HG03378 (cell line): ENCODE measurements around the gene TMEM135.
"Not testable (repeated sequence)": the region's sequence is repeated elsewhere in the genome, so short reads cannot be mapped to it uniquely, and the experiment has no call there.

ENCODE experiments used
- ATAC-seq: cut with Tn5 transposase; IDR thresholded peaks from one replicate; pipeline ENCODE4 v1.9.1; 2021; ENCODE audit warnings: mild to moderate bottlenecking, moderate library complexity; ENCODE audit not compliant: unreplicated experiment

TMEM135 gene

DNA sequence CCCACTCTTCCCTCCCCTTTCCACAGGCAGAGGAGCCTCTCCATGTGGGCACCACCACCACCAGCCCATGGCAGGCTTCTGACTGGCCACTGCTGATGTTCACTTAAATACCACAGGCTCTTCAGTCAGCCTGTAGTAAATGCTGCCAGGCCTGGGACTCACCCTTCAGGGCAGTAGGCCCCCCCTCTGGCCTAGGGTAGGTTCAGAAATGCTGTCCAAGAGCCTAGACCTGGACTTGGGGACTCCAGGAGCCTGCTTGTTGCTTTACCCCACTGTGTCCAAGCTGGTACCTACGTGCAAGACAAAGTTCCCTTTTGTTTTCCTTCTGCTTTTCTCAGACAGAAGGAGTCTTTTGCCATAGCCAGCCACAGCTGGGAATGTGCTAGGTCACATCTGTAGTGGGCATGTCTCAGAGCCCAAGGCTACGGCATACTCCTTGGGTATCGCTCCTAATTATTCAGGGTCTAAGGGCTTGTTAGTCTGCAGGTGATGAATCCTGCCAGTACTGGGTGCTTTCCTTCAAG lies 38.6 kb downstream of the TMEM135 start:
- ATAC-seq, result no peak

DNA sequence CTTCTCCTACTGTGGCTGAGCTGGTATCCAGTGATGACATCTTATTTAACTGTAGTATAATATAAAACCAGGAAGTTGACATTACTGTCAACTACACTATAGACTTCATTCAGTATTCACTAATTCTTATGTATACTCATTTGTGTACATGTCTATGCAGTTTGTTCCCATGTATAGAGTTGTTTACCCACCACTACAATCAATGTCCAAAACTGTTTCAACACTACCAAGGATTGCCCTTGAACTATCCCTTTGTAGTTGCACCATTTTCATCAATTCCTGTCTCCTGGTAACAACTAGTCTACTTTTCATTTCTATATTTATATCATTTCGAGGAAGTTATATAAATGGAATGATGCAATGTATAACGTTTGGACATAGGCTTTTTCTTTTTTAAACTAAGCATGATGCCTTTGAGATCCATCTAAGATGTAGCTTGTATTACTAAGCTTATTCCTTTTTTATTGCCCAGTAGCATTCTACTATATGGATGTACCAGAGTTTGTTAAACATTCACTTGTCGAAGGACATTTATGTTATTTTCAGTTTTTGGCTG lies 39.2 kb downstream of the TMEM135 start:
- ATAC-seq, result no peak

- ATAC-seq, result peak; percentile 66
These were observed 43.6 kb downstream of the TMEM135 start for GRCh38 chr11:87081358-87081757.

DNA sequence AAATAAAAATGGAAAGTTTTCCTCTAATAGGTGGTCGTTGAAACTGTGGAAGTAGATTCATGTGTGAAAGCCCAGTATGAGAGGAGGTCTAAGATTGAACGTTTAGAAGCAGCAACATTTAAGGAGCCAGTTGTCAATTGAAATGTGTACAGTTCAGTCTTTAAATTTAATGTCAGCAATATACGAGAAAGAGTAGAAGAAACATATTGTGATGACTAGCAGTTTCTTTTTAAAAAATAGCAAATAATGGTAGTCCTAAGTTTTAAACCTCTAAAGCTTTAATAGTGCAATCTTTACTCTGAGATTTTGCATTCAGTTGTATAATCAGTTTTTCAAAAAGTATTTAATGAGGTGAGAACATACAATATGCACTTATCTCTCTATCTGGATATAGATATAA lies 44.9 kb downstream of the TMEM135 start:
- ATAC-seq, result no peak

- no peak for ATAC-seq
These were observed 45.3 kb downstream of the TMEM135 start for GRCh38 chr11:87083029-87083428.

DNA sequence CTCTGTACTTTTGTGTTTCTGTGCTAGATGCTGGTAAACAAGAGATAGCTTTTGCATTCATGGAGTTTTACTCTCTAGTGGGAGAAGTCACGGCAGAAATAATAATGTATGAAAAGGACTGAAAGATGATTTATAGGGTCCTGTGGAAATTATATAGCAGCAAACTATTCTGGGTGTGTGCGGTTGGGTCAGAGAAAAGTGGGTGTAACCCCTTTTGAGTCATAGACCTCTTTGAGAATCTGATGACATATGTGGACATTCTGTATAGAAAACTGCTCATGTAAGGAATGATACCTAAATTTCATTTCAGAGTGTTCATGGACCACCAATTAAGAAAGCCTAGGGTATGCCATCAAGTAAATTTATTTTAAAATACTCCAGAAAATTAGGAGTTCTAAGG lies 54.4 kb downstream of the TMEM135 start:
- ATAC-seq, result no peak

DNA sequence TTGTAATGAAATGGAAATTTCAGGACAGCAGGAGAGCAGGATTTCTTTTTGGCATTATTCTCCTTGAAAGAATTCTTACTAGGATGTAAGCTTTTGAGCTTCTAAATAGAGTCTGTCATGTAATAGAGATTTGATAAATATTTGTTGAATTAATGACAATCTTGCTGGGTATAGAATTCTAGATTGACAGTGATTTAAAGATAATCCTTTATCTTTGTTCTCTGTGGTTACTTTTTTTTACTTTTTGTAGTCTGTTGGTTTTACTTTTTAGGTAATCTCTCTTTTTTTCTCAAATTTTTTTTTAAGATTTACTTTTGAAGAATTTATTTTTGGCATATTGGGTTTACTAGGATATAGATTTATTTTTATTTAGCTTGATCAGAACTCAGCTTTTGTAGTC lies 54.8 kb downstream of the TMEM135 start:
- no peak for ATAC-seq

DNA sequence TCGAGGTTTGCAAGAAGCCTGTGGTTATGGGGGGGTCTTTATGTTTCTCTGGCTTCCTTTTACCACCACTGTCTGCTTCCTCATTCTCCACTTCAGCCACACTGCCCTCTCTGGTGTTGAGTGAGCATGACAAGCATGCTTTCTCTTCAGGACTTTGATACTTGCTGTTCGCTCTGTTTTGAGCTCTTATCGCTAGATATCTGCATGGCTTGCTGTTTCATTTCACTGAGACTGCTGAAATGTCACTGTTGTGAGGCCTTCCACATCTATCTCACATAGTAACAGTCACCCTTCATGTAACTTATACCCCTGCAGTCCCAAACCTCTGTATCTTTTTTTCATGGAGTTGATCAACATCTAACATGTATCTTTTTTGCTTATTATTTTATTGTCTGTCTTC lies 59.8 kb downstream of the TMEM135 start:
- ATAC-seq, result peak; percentile 89

DNA sequence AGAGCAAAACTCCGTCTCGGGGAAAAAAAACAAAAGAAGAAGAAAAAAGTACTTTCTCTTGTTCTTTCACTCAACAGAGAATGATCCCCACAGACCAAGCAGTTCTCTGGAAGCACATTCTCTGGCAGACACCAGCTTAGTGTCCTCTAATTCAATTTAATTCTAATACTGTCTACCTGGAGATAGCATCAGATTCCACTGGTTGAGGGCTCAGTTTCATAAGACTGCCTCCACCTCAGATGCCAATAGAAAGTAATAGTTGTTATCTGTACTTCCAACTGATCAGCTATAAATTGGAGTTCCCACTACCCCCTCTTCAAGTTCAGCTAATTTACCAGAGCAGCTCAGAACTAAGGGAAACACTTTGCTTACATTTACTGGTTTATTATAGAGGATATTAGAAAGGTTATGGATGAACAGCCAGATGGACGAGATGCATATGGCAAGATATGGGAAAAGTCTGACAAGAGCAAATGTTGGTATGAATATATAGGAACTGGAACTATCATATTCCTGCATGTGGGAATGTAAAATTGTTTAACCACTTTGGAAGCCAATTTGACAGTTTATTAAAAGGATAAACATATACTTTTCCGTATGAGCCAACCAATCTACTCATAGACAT lies 64.3 kb downstream of the TMEM135 start:
- ATAC-seq, result no peak

GRCh38 chr11:87105826-87106225 lies 68.1 kb downstream of the TMEM135 start:
- ATAC-seq, result not testable (repeated sequence)

DNA sequence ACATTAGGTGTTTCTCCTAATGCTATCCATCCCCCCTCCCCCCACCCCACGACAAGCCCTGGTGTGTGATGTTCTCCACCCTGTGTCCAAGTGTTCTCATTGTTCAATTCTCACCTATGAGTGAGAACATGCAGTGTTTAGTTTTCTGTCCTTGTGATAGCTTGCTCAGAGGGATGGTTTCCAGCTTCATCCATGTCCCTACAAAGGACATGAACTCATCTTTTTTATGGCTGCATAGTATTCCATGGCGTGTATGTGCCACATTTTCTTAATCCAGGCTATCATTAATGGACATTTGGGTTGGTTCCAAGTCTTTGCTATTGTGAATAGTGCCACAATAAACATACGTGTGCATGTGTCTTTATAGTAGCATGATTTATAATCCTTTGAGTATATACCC lies 69.6 kb downstream of the TMEM135 start:
- ATAC-seq, result not testable (repeated sequence)

- ATAC-seq, result no peak
These were observed 72.9 kb downstream of the TMEM135 start for GRCh38 chr11:87110443-87111131.

GRCh38 chr11:87114093-87114492 lies 76.4 kb downstream of the TMEM135 start:
- no peak for ATAC-seq

DNA sequence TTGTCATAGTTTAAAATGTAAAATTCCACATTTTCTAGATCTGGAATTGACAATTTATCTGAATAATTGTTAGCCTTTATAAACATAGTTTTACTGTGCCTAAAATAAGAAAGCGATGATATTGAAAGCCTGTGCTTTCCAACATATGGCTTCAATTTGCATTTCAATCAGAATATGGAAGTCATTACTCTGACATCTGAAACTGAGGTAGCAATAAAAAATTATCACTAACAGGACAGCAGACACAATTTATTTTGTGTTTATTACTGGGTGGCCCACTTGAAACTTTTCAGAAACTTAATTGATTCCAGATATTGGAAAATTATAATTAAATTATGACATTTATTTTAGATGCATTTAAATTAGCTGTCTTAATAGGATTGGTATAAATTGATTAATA lies 78.5 kb downstream of the TMEM135 start:
- ATAC-seq, result no peak

- ATAC-seq, result no peak
These were observed 83.2 kb downstream of the TMEM135 start for GRCh38 chr11:87120937-87121336.

DNA sequence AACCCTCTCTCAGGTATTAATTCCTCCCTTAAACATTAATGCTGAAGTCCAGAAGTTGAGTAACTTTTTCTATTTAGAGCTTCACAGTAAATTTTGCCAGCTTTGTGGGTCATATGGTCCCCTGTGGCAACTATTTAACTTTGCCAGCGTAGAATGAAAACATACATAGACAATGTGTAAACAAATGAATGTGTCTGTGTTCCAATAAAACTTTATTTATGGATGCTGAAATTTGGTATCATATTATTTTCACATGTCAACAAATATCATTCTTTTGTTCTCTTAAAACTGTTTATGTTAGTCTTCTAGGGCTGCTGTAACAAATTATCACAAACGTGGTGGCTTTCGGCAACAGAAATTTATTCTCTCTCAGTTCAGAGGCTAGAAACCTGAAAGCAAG lies 85.1 kb downstream of the TMEM135 start:
- no peak for ATAC-seq

GRCh38 chr11:87125257-87125656 lies 87.5 kb downstream of the TMEM135 start:
- no peak for ATAC-seq

DNA sequence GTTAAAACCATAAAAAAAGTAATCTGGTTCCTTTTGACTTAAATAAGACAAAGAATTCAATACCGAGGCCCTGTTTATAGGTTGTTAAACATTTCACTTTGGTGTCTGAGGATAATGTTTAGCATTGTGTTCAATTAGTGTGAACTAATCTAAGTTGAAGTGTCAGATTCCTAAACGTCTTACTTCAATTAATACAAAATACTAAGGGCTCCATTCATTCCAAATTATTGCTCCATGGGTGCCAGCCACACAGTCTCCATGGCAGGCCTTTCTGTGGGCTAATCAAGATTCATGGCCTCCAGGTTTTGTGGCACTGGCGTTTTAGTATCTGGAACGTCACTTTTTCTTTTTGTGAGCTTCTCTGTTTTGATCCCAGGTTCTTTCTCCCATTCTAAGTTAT lies 89.4 kb downstream of the TMEM135 start:
- ATAC-seq, result no peak

DNA sequence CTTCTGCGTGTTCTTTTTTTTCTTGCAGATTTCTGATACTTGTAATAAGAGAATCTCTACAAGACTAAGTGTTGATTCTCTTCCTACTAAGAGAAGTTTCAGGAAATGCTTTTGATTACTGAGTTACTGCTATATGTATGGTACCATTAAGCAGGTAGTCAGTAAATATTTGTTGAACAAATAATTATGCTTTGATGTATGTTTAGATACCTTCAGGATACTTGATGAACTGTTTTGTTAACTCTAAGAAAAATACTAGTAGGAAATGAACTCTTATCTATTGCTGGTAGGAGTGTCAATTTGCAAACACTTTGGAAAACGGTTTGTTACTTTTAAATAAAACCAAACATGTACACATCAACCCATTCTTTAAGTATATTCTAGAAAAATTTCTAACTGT lies 90.6 kb downstream of the TMEM135 start:
- no peak for ATAC-seq

DNA sequence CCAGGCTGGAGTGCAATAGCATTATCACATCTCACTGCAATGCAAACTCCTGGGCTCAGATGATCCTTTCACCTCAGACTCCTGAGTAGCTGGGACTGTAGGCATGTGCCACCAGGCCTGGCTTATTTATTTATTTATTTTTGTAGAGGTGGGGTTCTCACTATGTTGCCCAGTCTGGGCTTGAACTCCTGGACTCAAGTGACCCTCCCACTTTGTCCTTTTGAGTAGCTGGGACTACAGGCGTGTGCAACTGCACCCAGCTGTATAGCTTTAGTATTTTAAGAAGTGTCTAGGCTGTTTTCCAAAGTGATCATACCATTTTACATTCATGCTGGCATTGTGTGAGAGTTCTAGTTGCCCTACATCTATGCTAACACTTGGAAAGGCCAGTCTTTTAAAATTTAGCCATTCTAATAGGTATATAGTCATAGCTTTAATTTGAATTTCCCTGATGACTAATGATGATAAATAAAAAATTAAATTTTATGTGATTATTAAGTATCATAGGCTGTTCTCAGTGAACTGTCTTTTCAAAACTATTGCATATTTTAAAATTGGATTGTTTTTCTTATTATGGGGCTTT lies 96.9 kb downstream of the TMEM135 start:
- ATAC-seq, result no peak

GRCh38 chr11:87136236-87136635 lies 98.5 kb downstream of the TMEM135 start:
- no peak for ATAC-seq

DNA sequence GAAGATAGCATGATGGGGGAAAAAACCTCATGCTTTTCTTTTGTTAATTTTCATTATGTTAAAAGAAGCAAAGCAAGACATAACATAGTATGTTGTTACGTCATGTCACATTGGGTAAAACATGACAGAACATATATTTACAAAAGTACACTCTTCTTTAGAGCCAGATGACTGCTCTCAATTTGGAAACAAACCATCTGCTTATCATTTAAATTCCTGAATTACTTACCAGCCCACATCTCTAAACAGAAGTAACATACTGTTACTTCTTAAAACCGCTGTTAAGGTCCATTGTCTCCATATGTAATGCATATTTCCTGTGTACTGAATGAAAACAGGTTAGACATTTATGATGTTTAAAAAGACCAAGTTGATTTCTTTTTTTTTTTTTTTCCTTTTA lies 100.0 kb downstream of the TMEM135 start:
- no peak for ATAC-seq
